Mucosa of descending colon (tissue), 3 donors: ENCODE results near the gene C5orf46. TPM values are rescaled to one million over a fixed set of nuclear protein-coding genes. Genes with fewer than 3 reads are reported as not detected.

Experiments
- ATAC-seq: fragments of 200-7000 bp; cut with Tn5 transposase; one replicate; pipeline ENCODE4 v1.9.1; 2020; ENCODE audit warnings: mild to moderate bottlenecking, moderate library complexity
- DNase-seq, 3 donors: peaks; one replicate each; pipeline ENCODE4 v3.0.0-alpha.2; 2020
- H3K36me3 ChIP-seq: fragments of 200-600 bp; one replicate; pipeline ENCODE4 v1.8.0; 2021; ENCODE audit warnings: low read depth, mild to moderate bottlenecking
- H3K4me1 ChIP-seq: fragments of 200-600 bp; one replicate; pipeline ENCODE4 v1.8.0; 2021; ENCODE audit warnings: low read depth, mild to moderate bottlenecking
- H3K4me3 ChIP-seq: fragments of 200-600 bp; one replicate; pipeline ENCODE4 v1.8.0; 2021; ENCODE audit warnings: mild to moderate bottlenecking
- H3K9me3 ChIP-seq: fragments of 200-600 bp; one replicate; pipeline ENCODE4 v1.8.0; 2021; ENCODE audit warnings: mild to moderate bottlenecking
- intact Hi-C, 2 donors: fragments of 100-400 bp; cut with DNase I in 1 of 2; cut with micrococcal nuclease in 1 of 2; formaldehyde crosslinking; loops; one replicate each; pipeline versions ENCODE4 v1.11.0 to v1.11.1; 2022; cut with DNase I, micrococcal nuclease
- total RNA-seq, 3 donors: library from RNA; stranded (reverse); fragmentation: NEBNext Ultra II Directional in 2 of 3; extraction: Animal tissue kit (Norgen Biotek cat#: 25700) in 2 of 3; gene quantifications; one replicate each; pipeline versions ENCODE4 v1.2.1 to v1.2.4, GENCODE V29; 2021 to 2023
- TF ChIP-seq, protein P1 (sequence below): fragments of 200-600 bp; IDR thresholded peaks from one replicate; pipeline ENCODE4 v1.8.0; 2022; ENCODE audit warnings: antibody characterized with exemption, mild to moderate bottlenecking
- donor health status: DM: no; HTN: no; CAD: no; lungs with moderate emphysema.
- donor health status: DM: no; HTN: no; CAD: no.
- donor health status: DM: no; HTN: yes; CAD: no.

C5orf46 gene
- total RNA-seq, 3 donors from 2014 or later, result not detected

DNA sequence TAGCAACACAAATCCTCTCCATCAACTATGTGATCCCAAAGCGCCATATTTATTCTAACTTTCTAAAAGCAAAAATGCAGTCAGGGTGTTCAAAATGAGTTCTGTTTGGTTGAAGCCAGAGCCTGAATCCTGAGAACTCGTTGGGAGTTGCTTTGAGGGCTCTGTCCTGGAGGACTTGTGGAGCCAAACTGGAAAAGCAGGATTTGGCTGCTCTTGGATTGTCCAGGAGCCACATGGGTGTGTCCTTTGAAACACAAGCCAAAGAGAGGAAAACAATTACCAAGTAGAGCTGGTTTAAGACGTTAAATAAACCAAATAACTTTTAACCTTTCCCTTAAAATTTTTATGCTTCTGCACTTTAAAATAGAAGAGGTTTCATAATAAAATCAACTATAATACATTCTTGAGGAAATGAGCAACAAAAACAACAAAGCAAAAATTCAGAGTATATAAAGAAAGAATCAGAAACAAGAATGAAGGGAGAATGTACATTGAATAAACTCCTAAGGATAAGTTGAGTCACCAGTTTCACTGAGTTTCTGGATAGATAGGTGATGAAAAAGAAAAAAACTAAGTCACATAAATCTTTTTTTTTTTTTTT lies 13.5 kb downstream of the C5orf46 start:
- intact Hi-C loops, result no loop called here
- DNase-seq (peak in 2 of 3 donors; percentile 23 to 75), ATAC-seq (peak; percentile 91)
- TF ChIP-seq, protein P1, sequence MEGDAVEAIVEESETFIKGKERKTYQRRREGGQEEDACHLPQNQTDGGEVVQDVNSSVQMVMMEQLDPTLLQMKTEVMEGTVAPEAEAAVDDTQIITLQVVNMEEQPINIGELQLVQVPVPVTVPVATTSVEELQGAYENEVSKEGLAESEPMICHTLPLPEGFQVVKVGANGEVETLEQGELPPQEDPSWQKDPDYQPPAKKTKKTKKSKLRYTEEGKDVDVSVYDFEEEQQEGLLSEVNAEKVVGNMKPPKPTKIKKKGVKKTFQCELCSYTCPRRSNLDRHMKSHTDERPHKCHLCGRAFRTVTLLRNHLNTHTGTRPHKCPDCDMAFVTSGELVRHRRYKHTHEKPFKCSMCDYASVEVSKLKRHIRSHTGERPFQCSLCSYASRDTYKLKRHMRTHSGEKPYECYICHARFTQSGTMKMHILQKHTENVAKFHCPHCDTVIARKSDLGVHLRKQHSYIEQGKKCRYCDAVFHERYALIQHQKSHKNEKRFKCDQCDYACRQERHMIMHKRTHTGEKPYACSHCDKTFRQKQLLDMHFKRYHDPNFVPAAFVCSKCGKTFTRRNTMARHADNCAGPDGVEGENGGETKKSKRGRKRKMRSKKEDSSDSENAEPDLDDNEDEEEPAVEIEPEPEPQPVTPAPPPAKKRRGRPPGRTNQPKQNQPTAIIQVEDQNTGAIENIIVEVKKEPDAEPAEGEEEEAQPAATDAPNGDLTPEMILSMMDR, result no peak
- Histone ChIP-seq H3K4me1 (no peaks in the 10 kb centered on the region), H3K9me3 (no peaks in the 10 kb centered on the region), H3K36me3 (no peaks in the 10 kb centered on the region), H3K4me3 (no peak overlapping the region)

- intact Hi-C loops, result loop anchor here in 1 of 2 donors (5.0 kb wide), 1 partner anchor 49 kb away; no protein-coding TSS in a partner anchor
- H3K9me3 ChIP-seq, result no peaks in the 10 kb centered on the region
- H3K4me3 ChIP-seq, result no peak overlapping the region
- H3K4me1 ChIP-seq, result no peaks in the 10 kb centered on the region
- DNase-seq (no peak), ATAC-seq (no peak)
- TF ChIP-seq, protein P1, result no peak
- no peaks in the 10 kb centered on the region for H3K36me3 ChIP-seq
Observed at GRCh38 chr5:147887930-147888329, 18.4 kb downstream of the C5orf46 start.

GRCh38 chr5:147887026-147887627 lies 19.2 kb downstream of the C5orf46 start:
- intact Hi-C loops, result loop anchor here in 1 of 2 donors (5.0 kb wide), 1 partner anchor 50 kb away; no protein-coding TSS in a partner anchor
- peak; percentile 25 for ATAC-seq

GRCh38 chr5:147882586-147883313 lies 23.6 kb downstream of the C5orf46 start:
- no peaks in the 10 kb centered on the region for H3K9me3 ChIP-seq
- TF ChIP-seq, protein P1, result no peak
- DNase-seq, result no peak
- no peaks in the 10 kb centered on the region for H3K4me1 ChIP-seq
- intact Hi-C loops, result no loop called here
- H3K4me3 ChIP-seq, result no peak overlapping the region
- ATAC-seq, result no peak
- H3K36me3 ChIP-seq, result no peaks in the 10 kb centered on the region

More at GRCh38 chr5:147887026-147887627, 19.2 kb downstream of the C5orf46 start:
- TF ChIP-seq, protein P1, result peak; percentile 25
- Histone ChIP-seq H3K9me3 (no peaks in the 10 kb centered on the region), H3K4me3 (no peak overlapping the region), H3K36me3 (no peaks in the 10 kb centered on the region), H3K4me1 (no peaks in the 10 kb centered on the region)
- peak in 1 of 3 donors; percentile 78 for DNase-seq

- intact Hi-C loops, result no loop called here
- no peak for ATAC-seq
- TF ChIP-seq, protein P1, result no peak
Observed at GRCh38 chr5:147880487-147880886, 25.9 kb downstream of the C5orf46 start.

More at GRCh38 chr5:147880487-147880886, 25.9 kb downstream of the C5orf46 start:
- Histone ChIP-seq H3K4me1 (no peaks in the 10 kb centered on the region), H3K4me3 (no peak overlapping the region), H3K9me3 (no peaks in the 10 kb centered on the region), H3K36me3 (no peaks in the 10 kb centered on the region)
- DNase-seq, result no peak
